HepG2 (cell line): ENCODE data around the gene AKAP1. TPM values are rescaled to one million over a fixed set of nuclear protein-coding genes. Genes with fewer than 3 reads are reported as not detected.

Source experiments
- ARNT ChIP-seq: fragments of 450-650 bp; IDR thresholded peaks from 2 replicates; pipeline ENCODE4 v1.6.1; 2017
- EEA1 ChIP-seq: sonication (generic); formaldehyde crosslinking; IDR thresholded peaks from 2 replicates; pipeline ENCODE4 v1.5.1; 2020; ENCODE audit warnings: mild to moderate bottlenecking, missing genetic modification reagents, borderline replicate concordance
- HMGA1 ChIP-seq: sonication (generic); formaldehyde crosslinking; conservative IDR thresholded peaks from 2 replicates; pipeline ENCODE4 v1.4.0; 2020; ENCODE audit warnings: missing genetic modification reagents
- KDM2A ChIP-seq: sonication (generic); formaldehyde crosslinking; IDR thresholded peaks from 2 replicates; pipeline ENCODE4 v1.4.0; 2020; ENCODE audit warnings: low read depth, missing genetic modification reagents, borderline replicate concordance
- MATR3 ChIP-seq: sonication (generic); formaldehyde crosslinking; IDR thresholded peaks from 2 replicates; pipeline ENCODE4 v1.4.0; 2020; ENCODE audit warnings: missing genetic modification reagents
- SALL1 ChIP-seq: sonication (generic); formaldehyde crosslinking; IDR thresholded peaks from 2 replicates; pipeline ENCODE4 v1.8.0; 2022; ENCODE audit warnings: mild to moderate bottlenecking, missing genetic modification reagents
- STAG1 ChIP-seq: sonication (generic); formaldehyde crosslinking; IDR thresholded peaks from 2 replicates; pipeline ENCODE4 v1.4.0; 2020; ENCODE audit warnings: missing genetic modification reagents
- ZBTB38 ChIP-seq: sonication (generic); formaldehyde crosslinking; IDR thresholded peaks from 2 replicates; pipeline ENCODE4 v1.5.1; 2020; ENCODE audit warnings: mild to moderate bottlenecking, missing genetic modification reagents
- ZNF432 ChIP-seq: sonication (generic); formaldehyde crosslinking; IDR thresholded peaks from 2 replicates; pipeline ENCODE4 v1.5.0; 2020; ENCODE audit warnings: missing genetic modification reagents, mild to moderate bottlenecking, borderline replicate concordance
- ZNF615 ChIP-seq: sonication (generic); formaldehyde crosslinking; IDR thresholded peaks from 2 replicates; pipeline ENCODE4 v1.5.0; 2020; ENCODE audit warnings: mild to moderate bottlenecking, missing genetic modification reagents, borderline replicate concordance
- ZNF629 ChIP-seq: sonication (generic); formaldehyde crosslinking; conservative IDR thresholded peaks from 2 replicates; pipeline ENCODE4 v1.5.0; 2020; ENCODE audit warnings: missing genetic modification reagents
- ZNF709 ChIP-seq: sonication (generic); formaldehyde crosslinking; IDR thresholded peaks from 2 replicates; pipeline ENCODE4 v1.5.0; 2020; ENCODE audit warnings: mild to moderate bottlenecking, missing genetic modification reagents
- ZNF746 ChIP-seq: sonication (generic); formaldehyde crosslinking; IDR thresholded peaks from 2 replicates; pipeline ENCODE4 v1.8.0; 2022; ENCODE audit warnings: mild to moderate bottlenecking, missing genetic modification reagents
- ZNF775 ChIP-seq: sonication (generic); formaldehyde crosslinking; IDR thresholded peaks from 2 replicates; pipeline ENCODE4 v1.4.0; 2020; ENCODE audit warnings: missing genetic modification reagents, mild to moderate bottlenecking, moderate library complexity, borderline replicate concordance
- ZSCAN9 ChIP-seq: IDR thresholded peaks from 2 replicates; pipeline ENCODE4 v1.6.1; 2016; ENCODE audit warnings: borderline replicate concordance
- polyA plus RNA-seq, 8 experiments: library from polyadenylated mRNA; depleted of rRNA in 3 of 8; stranded (reverse) in 7 of 8; unstranded in 1 of 8; fragments of >200 nt; fragmentation: Illumina TruSeq in 4 of 8; extraction: Trizol in 4 of 8; gene quantifications; 2 replicates each; pipeline versions ENCODE4 v1.2.1 to v1.2.3, GENCODE V29; 2011 to 2016; ENCODE audit warnings: low read depth in 4 of 8, missing spikeins in 1 of 8, mixed read lengths in 1 of 8; ENCODE audit not compliant: insufficient read depth in 1 of 8
- total RNA-seq, 5 experiments: library from RNA; depleted of rRNA; stranded (reverse); fragments of >200 nt; fragmentation: Illumina TruSeq; extraction: Trizol; gene quantifications; 2 replicates each; pipeline ENCODE4 v1.2.3, GENCODE V29; 2016; ENCODE audit warnings: low read depth in 1 of 5
- TF ChIP-seq, protein P1 (sequence below): sonication (generic); formaldehyde crosslinking; IDR thresholded peaks from 2 replicates; pipeline ENCODE4 v1.9.0; 2021; ENCODE audit warnings: mild to moderate bottlenecking, missing genetic modification reagents
- TF ChIP-seq, protein P2 (sequence below): sonication (generic); formaldehyde crosslinking; IDR thresholded peaks from 2 replicates; pipeline ENCODE4 v1.4.0; 2020; ENCODE audit warnings: missing genetic modification reagents
- TF ChIP-seq, protein P3 (sequence below): sonication (generic); formaldehyde crosslinking; IDR thresholded peaks from 2 replicates; pipeline ENCODE4 v1.4.0; 2020; ENCODE audit warnings: missing genetic modification reagents
- TF ChIP-seq, protein P4 (sequence below): sonication (generic); formaldehyde crosslinking; IDR thresholded peaks from 2 replicates; pipeline ENCODE4 v1.4.0; 2020; ENCODE audit warnings: missing genetic modification reagents, borderline replicate concordance

The AKAP1 gene
- total and polyA plus RNA-seq, 2 of the 13 experiments (the other 11 are each of a cell fraction or from before 2014, with no cell fraction given) = 101 to 131 TPM

DNA sequence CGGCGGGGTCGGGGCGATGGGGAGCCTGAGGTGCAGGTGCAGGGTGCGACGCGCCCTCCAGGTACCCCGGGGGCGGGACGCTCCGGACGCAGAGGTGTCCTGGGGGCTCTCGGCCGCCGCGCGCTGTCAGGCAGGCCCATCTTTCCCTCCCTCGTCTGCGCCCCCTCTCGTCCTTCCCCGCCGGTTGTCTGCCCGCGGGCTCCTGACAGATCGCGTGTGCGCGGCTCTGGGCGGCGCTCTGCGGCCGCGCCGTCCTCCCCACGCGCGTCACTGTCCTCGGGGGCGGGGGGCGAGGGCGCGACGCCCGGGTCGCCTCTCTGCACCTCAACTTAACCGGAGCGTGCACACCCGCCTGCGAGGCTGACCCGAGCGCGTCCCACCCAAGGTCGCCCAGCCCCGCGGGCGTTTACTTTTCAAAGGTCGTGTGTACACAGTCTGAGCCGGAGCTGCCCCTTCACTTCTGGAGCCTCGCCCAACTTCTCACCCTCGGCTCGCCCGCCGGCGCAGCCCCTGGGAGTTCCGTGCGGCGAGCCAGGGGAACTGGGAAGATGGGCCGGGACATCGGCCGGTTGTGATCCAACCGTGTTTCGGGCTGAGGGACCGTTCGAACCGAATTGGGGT lies 512 bp downstream of the AKAP1 start (continued):
- TF ChIP-seq, protein P1, sequence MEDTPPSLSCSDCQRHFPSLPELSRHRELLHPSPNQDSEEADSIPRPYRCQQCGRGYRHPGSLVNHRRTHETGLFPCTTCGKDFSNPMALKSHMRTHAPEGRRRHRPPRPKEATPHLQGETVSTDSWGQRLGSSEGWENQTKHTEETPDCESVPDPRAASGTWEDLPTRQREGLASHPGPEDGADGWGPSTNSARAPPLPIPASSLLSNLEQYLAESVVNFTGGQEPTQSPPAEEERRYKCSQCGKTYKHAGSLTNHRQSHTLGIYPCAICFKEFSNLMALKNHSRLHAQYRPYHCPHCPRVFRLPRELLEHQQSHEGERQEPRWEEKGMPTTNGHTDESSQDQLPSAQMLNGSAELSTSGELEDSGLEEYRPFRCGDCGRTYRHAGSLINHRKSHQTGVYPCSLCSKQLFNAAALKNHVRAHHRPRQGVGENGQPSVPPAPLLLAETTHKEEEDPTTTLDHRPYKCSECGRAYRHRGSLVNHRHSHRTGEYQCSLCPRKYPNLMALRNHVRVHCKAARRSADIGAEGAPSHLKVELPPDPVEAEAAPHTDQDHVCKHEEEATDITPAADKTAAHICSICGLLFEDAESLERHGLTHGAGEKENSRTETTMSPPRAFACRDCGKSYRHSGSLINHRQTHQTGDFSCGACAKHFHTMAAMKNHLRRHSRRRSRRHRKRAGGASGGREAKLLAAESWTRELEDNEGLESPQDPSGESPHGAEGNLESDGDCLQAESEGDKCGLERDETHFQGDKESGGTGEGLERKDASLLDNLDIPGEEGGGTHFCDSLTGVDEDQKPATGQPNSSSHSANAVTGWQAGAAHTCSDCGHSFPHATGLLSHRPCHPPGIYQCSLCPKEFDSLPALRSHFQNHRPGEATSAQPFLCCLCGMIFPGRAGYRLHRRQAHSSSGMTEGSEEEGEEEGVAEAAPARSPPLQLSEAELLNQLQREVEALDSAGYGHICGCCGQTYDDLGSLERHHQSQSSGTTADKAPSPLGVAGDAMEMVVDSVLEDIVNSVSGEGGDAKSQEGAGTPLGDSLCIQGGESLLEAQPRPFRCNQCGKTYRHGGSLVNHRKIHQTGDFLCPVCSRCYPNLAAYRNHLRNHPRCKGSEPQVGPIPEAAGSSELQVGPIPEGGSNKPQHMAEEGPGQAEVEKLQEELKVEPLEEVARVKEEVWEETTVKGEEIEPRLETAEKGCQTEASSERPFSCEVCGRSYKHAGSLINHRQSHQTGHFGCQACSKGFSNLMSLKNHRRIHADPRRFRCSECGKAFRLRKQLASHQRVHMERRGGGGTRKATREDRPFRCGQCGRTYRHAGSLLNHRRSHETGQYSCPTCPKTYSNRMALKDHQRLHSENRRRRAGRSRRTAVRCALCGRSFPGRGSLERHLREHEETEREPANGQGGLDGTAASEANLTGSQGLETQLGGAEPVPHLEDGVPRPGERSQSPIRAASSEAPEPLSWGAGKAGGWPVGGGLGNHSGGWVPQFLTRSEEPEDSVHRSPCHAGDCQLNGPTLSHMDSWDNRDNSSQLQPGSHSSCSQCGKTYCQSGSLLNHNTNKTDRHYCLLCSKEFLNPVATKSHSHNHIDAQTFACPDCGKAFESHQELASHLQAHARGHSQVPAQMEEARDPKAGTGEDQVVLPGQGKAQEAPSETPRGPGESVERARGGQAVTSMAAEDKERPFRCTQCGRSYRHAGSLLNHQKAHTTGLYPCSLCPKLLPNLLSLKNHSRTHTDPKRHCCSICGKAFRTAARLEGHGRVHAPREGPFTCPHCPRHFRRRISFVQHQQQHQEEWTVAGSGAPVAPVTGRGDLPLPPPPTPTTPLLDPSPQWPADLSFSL = no peak
- no peak; the same call in 1 of the 2 replicates for TF ChIP-seq EEA1 (CRISPR knock-in tag)
- peak; percentile 10; the same call in 1 of the 2 replicates for TF ChIP-seq STAG1 (CRISPR knock-in tag)
- TF ChIP-seq ZNF629 (CRISPR knock-in tag) = 0 out of 2 replicates have a peak, but pooled peaks have one; percentile 54
- peak; percentile 99 for TF ChIP-seq ZNF775 (CRISPR knock-in tag)
- no peak for TF ChIP-seq ARNT
- peak; percentile 80; the same call in 1 of the 2 replicates for TF ChIP-seq ZNF746 (CRISPR knock-in tag)
- TF ChIP-seq SALL1 (CRISPR knock-in tag) = peak; percentile 84
- TF ChIP-seq, protein P2, sequence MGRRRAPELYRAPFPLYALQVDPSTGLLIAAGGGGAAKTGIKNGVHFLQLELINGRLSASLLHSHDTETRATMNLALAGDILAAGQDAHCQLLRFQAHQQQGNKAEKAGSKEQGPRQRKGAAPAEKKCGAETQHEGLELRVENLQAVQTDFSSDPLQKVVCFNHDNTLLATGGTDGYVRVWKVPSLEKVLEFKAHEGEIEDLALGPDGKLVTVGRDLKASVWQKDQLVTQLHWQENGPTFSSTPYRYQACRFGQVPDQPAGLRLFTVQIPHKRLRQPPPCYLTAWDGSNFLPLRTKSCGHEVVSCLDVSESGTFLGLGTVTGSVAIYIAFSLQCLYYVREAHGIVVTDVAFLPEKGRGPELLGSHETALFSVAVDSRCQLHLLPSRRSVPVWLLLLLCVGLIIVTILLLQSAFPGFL (CRISPR knock-in tag) = 0 out of 2 replicates have a peak, but pooled peaks have one; percentile 38
- no peak for TF ChIP-seq HMGA1
- TF ChIP-seq ZNF709 (CRISPR knock-in tag) = peak; percentile 80
- TF ChIP-seq, protein P3, sequence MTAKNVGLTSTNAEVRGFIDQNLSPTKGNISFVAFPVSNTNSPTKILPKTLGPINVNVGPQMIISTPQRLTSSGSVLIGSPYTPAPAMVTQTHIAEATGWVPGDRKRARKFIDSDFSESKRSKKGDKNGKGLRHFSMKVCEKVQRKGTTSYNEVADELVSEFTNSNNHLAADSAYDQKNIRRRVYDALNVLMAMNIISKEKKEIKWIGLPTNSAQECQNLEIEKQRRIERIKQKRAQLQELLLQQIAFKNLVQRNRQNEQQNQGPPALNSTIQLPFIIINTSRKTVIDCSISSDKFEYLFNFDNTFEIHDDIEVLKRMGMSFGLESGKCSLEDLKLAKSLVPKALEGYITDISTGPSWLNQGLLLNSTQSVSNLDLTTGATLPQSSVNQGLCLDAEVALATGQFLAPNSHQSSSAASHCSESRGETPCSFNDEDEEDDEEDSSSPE (CRISPR knock-in tag) = peak; percentile 88
- peak; percentile 93 for TF ChIP-seq ZSCAN9
- 0 out of 2 replicates have a peak, but pooled peaks have one; percentile 70 for TF ChIP-seq ZNF432 (CRISPR knock-in tag)
- TF ChIP-seq, protein P4, sequence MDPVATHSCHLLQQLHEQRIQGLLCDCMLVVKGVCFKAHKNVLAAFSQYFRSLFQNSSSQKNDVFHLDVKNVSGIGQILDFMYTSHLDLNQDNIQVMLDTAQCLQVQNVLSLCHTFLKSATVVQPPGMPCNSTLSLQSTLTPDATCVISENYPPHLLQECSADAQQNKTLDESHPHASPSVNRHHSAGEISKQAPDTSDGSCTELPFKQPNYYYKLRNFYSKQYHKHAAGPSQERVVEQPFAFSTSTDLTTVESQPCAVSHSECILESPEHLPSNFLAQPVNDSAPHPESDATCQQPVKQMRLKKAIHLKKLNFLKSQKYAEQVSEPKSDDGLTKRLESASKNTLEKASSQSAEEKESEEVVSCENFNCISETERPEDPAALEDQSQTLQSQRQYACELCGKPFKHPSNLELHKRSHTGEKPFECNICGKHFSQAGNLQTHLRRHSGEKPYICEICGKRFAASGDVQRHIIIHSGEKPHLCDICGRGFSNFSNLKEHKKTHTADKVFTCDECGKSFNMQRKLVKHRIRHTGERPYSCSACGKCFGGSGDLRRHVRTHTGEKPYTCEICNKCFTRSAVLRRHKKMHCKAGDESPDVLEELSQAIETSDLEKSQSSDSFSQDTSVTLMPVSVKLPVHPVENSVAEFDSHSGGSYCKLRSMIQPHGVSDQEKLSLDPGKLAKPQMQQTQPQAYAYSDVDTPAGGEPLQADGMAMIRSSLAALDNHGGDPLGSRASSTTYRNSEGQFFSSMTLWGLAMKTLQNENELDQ (CRISPR knock-in tag) = no peak
- TF ChIP-seq KDM2A (CRISPR knock-in tag) = peak; percentile 91
- TF ChIP-seq MATR3 = no peak
- TF ChIP-seq ZBTB38 (CRISPR knock-in tag) = peak; percentile 49
- no peak for TF ChIP-seq ZNF615 (CRISPR knock-in tag)
